NCI-H1048 (cell line): ENCODE data around the gene SCFD2.

Source experiments
- DNase-seq: peaks from one replicate; lab custom pipeline; 2025; lab: John Stamatoyannopoulos, UW

Gene SCFD2

GRCh38 chr4:52823702-52824092, 542.2 kb downstream of the SCFD2 start:
- DNase-seq = no peak
